Esophagus (tissue), 2 donors: Measurements from ENCODE around the gene CYP3A7. TPM values are rescaled to one million over a fixed set of nuclear protein-coding genes. Genes with fewer than 3 reads are reported as not detected.
"Not testable (repeated sequence)": the region's sequence is repeated elsewhere in the genome, so short reads cannot be mapped to it uniquely, and the experiment has no call there.

Source experiments
- H3K27ac ChIP-seq, 2 donors: one replicate each; pipeline ENCODE4 v1.5.1; 2013; ENCODE audit warnings: low read depth in 2 of 2, mild to moderate bottlenecking in 2 of 2, inconsistent platforms in 1 of 2, low read length in 1 of 2, moderate library complexity in 1 of 2
- H3K27me3 ChIP-seq, 2 donors: one replicate each; pipeline ENCODE4 v1.6.1; 2013; ENCODE audit warnings: low read length in 2 of 2, control low read depth in 1 of 2, mild to moderate bottlenecking in 1 of 2; ENCODE audit not compliant: insufficient read depth in 2 of 2, control insufficient read depth in 1 of 2
- H3K36me3 ChIP-seq, 2 donors: one replicate each; pipeline ENCODE4 v1.6.1; 2013; ENCODE audit warnings: low read length in 1 of 2; ENCODE audit not compliant: control insufficient read depth in 2 of 2, insufficient read depth in 2 of 2
- H3K4me1 ChIP-seq, 2 donors: one replicate each; pipeline ENCODE4 v1.6.1; 2013; ENCODE audit warnings: low read length in 1 of 2; ENCODE audit not compliant: control insufficient read depth in 2 of 2, insufficient read depth in 2 of 2
- H3K4me3 ChIP-seq, 2 donors: one replicate each; pipeline ENCODE4 v1.5.1; 2013; ENCODE audit warnings: low read length in 2 of 2, mild to moderate bottlenecking in 2 of 2, low read depth in 1 of 2, moderate library complexity in 1 of 2
- H3K9me3 ChIP-seq, 2 donors: one replicate each; pipeline ENCODE4 v1.6.1; 2013; ENCODE audit warnings: mild to moderate bottlenecking in 2 of 2, low read depth in 1 of 2, low read length in 1 of 2, moderate library complexity in 1 of 2; ENCODE audit not compliant: control insufficient read depth in 2 of 2, insufficient read depth in 1 of 2
- WGBS, 2 donors: extraction: QIAGEN DNeasy Blood & Tissue Kit; methylation state at CpG; one replicate each; pipeline ENCODE4 v1.1.7; 2013; 5-methylcytosine and 5-hydroxymethylcytosine counted together
- polyA plus RNA-seq, 2 donors: library from polyadenylated mRNA; stranded (reverse); fragments of 200-250 nt; gene quantifications; one replicate each; pipeline ENCODE4 v1.2.3, GENCODE V29; 2013
- donor health status: healthy with polysubstance abuse.
- donor health status: Bipolar disorder and iron deficiency.

The CYP3A7 gene
- polyA plus RNA-seq, 2 donors = 0.02 TPM; not detected in 1

DNA sequence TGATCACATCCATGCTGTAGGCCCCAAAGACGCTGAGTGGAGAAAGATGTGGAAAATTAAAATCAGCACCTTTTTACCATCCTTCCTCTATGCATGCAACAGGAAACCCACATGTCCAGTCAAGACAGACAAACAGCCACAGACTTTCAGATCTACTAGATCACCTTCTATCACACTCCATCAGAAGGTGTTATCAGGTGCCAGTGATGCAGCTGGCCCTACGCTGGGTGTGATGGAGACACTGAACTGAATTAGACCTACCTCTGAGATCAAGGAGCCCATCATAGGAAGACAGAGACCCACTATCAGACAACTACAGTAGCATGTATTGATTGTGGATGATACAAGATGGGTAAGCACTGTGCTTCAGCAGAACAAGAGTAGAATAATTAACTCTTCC is 33.5 kb upstream of the CYP3A7 start:
- H3K4me3 ChIP-seq = no peak overlapping the region
- H3K9me3 ChIP-seq = no peaks in the 10 kb centered on the region
- no peaks in the 10 kb centered on the region for H3K4me1 ChIP-seq
- 88 to 96% methylated on average over 2 of the region's 2 CpGs for WGBS, 2 donors
- no peaks in the 10 kb centered on the region for H3K36me3 ChIP-seq
- H3K27me3 ChIP-seq = peaks cover 0 to 2% of the 10 kb centered on the region in 2 donors
- H3K27ac ChIP-seq = no peak overlapping the region

- WGBS, 2 donors = 54 to 55% methylated on average over 1 of the region's 1 CpG
- Histone ChIP-seq H3K27me3 (peaks cover 0 to 2% of the 10 kb centered on the region in 2 donors), H3K4me1 (no peaks in the 10 kb centered on the region), H3K27ac (no peak overlapping the region), H3K36me3 (no peaks in the 10 kb centered on the region), H3K4me3 (no peak overlapping the region), H3K9me3 (no peaks in the 10 kb centered on the region)
These were observed 32.7 kb upstream of the CYP3A7 start for GRCh38 chr7:99767662-99768061.

DNA sequence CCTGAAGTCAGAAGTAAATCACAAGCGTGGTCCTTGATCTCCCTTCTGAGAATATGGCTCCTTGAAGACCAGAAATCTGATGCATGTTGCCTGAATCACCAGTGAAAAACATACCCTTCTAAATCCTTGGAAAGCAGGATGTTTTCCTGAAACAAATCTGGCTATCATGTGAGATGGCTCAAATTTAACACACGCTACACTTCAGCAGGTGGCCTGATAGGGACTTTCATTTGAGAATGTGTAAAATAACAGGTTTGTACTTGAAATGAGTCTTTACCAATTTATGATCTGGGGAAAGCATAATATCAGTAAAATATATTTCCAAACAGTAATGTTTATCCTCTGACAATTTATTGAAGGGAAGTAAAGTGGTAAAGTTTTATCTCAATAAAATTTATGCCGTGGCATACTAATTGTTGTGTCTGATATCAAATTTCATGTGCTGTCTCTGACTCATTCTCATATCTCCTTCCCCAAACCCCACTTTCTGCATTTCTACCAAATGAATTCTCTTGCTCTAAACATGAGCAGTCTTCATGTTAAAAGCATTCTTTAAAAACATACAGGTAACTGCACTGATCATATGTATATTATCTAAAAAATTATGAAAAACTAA is 31.6 kb upstream of the CYP3A7 start:
- Histone ChIP-seq H3K9me3 (no peaks in the 10 kb centered on the region), H3K27me3 (peaks cover 0 to 2% of the 10 kb centered on the region in 2 donors), H3K4me3 (no peak overlapping the region), H3K36me3 (no peaks in the 10 kb centered on the region), H3K27ac (no peak overlapping the region), H3K4me1 (no peaks in the 10 kb centered on the region)
- WGBS, 2 donors = 89 to 94% methylated on average over 3 of the region's 3 CpGs

GRCh38 chr7:99764478-99764877 is 29.5 kb upstream of the CYP3A7 start:
- Histone ChIP-seq H3K9me3 (no peaks in the 10 kb centered on the region), H3K4me1 (no peaks in the 10 kb centered on the region), H3K36me3 (no peaks in the 10 kb centered on the region), H3K4me3 (no peak overlapping the region), H3K27ac (no peak overlapping the region), H3K27me3 (peaks cover 0 to 2% of the 10 kb centered on the region in 2 donors)
- 87 to 93% methylated on average over 3 of the region's 3 CpGs for WGBS, 2 donors

- peak overlapping the region; percentile 58 to 71 for H3K27ac ChIP-seq
- no peaks in the 10 kb centered on the region for H3K36me3 ChIP-seq
- no peak overlapping the region for H3K4me3 ChIP-seq
- WGBS, 2 donors = 41 to 61% methylated on average over 7 of the region's 7 CpGs
- no peaks in the 10 kb centered on the region for H3K4me1 ChIP-seq
- H3K27me3 ChIP-seq = no peaks in the 10 kb centered on the region
- H3K9me3 ChIP-seq = no peaks in the 10 kb centered on the region
These were observed 27.8 kb upstream of the CYP3A7 start for GRCh38 chr7:99762680-99763327.

DNA sequence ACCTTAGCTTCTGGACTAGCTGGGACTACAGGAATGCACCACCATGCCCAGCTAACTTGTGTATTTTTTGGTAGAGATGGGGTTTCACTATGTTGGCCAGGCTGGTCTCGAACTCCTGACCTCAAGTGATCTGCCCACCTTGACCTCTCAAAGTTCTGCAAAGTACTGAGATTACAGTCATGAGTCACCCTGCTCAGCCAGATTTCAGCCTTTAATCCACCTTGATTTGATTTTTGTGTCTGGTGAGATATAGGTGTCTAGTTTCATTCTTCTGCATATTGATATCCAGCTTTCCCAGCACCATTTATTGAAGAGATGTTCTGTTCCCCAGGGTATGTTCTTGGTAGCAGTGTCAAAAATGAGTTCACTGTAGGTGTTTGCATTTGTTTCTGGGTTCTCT is 20.1 kb upstream of the CYP3A7 start:
- peaks cover 0 to 2% of the 10 kb centered on the region in 2 donors for H3K9me3 ChIP-seq
- H3K4me3 ChIP-seq = no peak overlapping the region
- H3K27me3 ChIP-seq = no peaks in the 10 kb centered on the region
- 80 to 92% methylated on average over 1 of the region's 1 CpG for WGBS, 2 donors
- no peaks in the 10 kb centered on the region for H3K36me3 ChIP-seq
- peaks cover 0 to 6% of the 10 kb centered on the region in 2 donors for H3K4me1 ChIP-seq
- no peak overlapping the region for H3K27ac ChIP-seq

DNA sequence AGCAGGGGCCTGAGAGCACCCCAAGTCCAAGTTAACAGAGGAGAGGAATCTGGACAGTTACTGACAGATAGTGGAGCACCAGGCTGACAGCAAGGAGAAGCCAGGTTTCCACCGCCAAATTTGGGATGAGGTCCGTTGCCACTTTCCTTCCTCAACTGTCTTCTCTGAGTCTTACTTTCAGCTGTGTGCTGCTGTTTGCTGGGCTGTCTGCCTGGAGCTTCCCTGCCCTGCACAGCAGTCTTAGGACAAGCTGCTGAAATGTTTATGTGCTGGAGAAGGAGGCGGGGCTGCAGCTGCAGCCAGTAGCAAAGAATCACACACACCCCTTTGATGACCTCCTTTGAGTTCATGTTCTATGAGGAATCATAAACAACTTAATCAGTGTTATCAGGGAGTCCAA is 17.4 kb upstream of the CYP3A7 start:
- Histone ChIP-seq H3K27ac (peak overlapping the region; percentile 38 to 82), H3K36me3 (no peaks in the 10 kb centered on the region), H3K9me3 (peaks cover 0 to 2% of the 10 kb centered on the region in 2 donors), H3K4me1 (peaks cover 0 to 6% of the 10 kb centered on the region in 2 donors), H3K27me3 (no peaks in the 10 kb centered on the region), H3K4me3 (no peak overlapping the region)
- 30 to 41% methylated on average over 3 of the region's 3 CpGs for WGBS, 2 donors

DNA sequence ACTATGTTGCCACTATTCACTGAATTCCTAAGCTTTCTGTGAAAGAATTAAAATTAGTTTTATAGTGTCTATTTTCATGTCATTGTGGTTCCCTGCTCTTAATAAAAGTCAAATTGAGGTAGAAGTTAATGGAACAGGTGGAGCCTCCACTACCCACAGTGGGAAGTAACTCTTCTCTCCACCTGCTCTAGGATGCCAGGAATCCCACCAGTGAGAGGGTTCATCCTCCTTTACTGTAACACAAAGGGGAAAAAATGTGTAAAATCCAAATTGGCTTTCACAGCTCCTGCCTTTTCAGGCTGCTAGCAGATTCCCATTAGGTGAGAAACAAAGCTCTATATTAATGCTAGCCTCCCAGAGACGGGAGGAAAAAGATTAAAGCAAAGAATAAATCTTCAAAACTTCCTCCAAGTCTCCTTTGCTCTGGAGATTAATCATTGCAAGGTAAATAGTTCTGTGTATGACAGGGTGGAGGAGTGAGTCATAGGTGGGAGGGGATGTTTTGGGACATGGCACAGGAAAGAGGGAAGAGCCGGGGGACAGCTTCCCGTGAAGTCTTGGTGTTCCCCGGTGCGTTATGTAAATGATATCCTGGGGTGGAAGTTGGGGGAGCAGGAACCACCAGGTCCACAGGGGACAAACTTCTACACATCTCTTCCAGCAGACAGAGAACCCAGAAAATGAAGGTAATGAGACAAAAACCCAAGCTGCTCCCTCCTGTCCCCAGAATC is 16.5 kb upstream of the CYP3A7 start:
- not testable (repeated sequence) for H3K36me3 ChIP-seq, H3K4me1 ChIP-seq, H3K4me3 ChIP-seq, H3K9me3 ChIP-seq, H3K27me3 ChIP-seq
- WGBS, 2 donors = 5 to 7% methylated on average over 5 of the region's 5 CpGs
- peak overlapping the region; percentile 38 to 81 for H3K27ac ChIP-seq

GRCh38 chr7:99748846-99749579 is 14.0 kb upstream of the CYP3A7 start:
- Histone ChIP-seq H3K27me3 (no peaks in the 10 kb centered on the region), H3K4me3 (no peak overlapping the region), H3K27ac (no peak overlapping the region), H3K36me3 (no peaks in the 10 kb centered on the region), H3K4me1 (peaks cover 0 to 6% of the 10 kb centered on the region in 2 donors), H3K9me3 (no peaks in the 10 kb centered on the region)
- WGBS, 2 donors = 80 to 83% methylated on average over 6 of the region's 6 CpGs
